Urinary bladder (tissue), 4 donors: Measurements from ENCODE around the gene SPG7. TPM values are rescaled to one million over a fixed set of nuclear protein-coding genes. Genes with fewer than 3 reads are reported as not detected.
A peak's percentile ranks its signal among the peaks of the same experiment; 100 is the strongest.

Experiments used
- DNase-seq: peaks from one replicate; pipeline ENCODE4 v3.0.0-alpha.2; 2015; ENCODE audit errors: extremely low spot score
- H3K27ac ChIP-seq: one replicate; pipeline ENCODE4 v1.5.1; 2013; ENCODE audit warnings: low read depth, mild to moderate bottlenecking, moderate library complexity
- H3K36me3 ChIP-seq: one replicate; pipeline ENCODE4 v1.6.1; 2013; ENCODE audit warnings: mild to moderate bottlenecking, moderate library complexity; ENCODE audit not compliant: insufficient read depth
- H3K4me1 ChIP-seq: one replicate; pipeline ENCODE4 v1.6.1; 2013; ENCODE audit warnings: mild to moderate bottlenecking, moderate library complexity; ENCODE audit not compliant: insufficient read depth
- H3K4me3 ChIP-seq: one replicate; pipeline ENCODE4 v1.5.1; 2013; ENCODE audit warnings: low read depth, low read length
- WGBS: extraction: QIAGEN DNeasy Blood & Tissue Kit; methylation state at CpG from one replicate; pipeline ENCODE4 v1.1.7; 2013; 5-methylcytosine and 5-hydroxymethylcytosine counted together
- polyA plus RNA-seq: library from polyadenylated mRNA; stranded (reverse); fragments of 200-250 nt; gene quantifications from one replicate; pipeline ENCODE4 v1.2.3, GENCODE V29; 2013
- total RNA-seq: library from RNA; depleted of rRNA; stranded (reverse); fragments of >200 nt; gene quantifications from one replicate; pipeline ENCODE4 v1.2.3, GENCODE V29; 2014
- donor health status: healthy with polysubstance abuse.
- donor health status: healthy.

Gene SPG7
- total and polyA plus RNA-seq, 2 donors, result 77.8 to 85.4 TPM

GRCh38 chr16:89572073-89572484 lies 63.9 kb downstream of the SPG7 start:
- no peak overlapping the region for H3K4me3 ChIP-seq
- no peak for DNase-seq
- 36% methylated on average over 14 of the region's 14 CpGs for whole genome bisulfite sequencing
- no peak overlapping the region for H3K27ac ChIP-seq
- no peaks in the 10 kb centered on the region for H3K36me3 ChIP-seq
- peaks cover 3% of the 10 kb centered on the region for H3K4me1 ChIP-seq

GRCh38 chr16:89572485-89573205 lies 64.4 kb downstream of the SPG7 start:
- Histone ChIP-seq H3K27ac (no peak overlapping the region), H3K36me3 (no peaks in the 10 kb centered on the region), H3K4me1 (peaks cover 3% of the 10 kb centered on the region), H3K4me3 (no peak overlapping the region)
- no peak for DNase-seq
- WGBS, result 70% methylated on average over 19 of the region's 19 CpGs

DNA sequence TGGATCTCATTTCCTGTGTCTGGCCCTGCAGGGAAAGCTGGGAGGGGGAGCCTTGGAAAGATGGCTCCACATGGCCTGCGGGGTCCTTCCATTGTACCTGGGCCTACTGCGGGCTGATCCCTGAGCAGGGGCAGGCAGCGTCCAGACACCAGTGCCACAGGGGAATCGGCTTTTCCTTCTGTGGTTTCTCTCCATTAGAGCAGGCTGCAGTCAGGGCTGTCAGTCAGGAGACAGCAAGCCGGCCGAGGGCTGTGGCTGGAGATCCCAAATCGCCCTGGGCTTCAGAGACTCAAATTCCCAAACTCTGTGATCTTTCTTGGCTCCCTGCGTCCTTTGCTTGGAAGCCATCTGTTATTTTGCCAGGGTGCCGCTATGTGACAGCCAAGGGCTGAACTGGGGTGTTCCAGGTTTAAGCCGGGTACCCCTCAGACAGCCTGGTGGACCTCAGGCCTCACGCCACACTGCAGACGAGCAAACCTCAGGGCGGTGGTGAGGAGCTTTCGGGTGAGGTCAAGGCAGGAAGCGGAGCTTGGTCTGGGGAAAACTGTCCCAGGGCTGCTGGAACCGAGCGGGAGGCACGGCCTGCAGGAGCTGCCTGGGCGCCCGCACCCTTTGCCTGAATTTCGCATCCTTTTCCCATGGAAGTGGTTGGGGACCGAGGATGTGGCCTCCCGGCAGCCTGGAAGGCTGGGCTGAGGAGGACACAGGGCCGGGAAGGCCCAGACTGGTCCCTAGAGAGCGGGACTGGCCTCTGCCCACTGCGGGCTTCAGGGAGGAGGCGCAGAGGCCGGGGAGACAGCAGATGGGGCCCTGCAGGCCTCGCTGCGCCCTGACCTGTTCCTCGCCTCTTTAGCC lies 65.8 kb downstream of the SPG7 start:
- Histone ChIP-seq H3K4me3 (no peak overlapping the region), H3K4me1 (peaks cover 3% of the 10 kb centered on the region), H3K27ac (no peak overlapping the region), H3K36me3 (no peaks in the 10 kb centered on the region)
- DNase-seq, result no peak
- 79% methylated on average over 31 of the region's 31 CpGs for WGBS

DNA sequence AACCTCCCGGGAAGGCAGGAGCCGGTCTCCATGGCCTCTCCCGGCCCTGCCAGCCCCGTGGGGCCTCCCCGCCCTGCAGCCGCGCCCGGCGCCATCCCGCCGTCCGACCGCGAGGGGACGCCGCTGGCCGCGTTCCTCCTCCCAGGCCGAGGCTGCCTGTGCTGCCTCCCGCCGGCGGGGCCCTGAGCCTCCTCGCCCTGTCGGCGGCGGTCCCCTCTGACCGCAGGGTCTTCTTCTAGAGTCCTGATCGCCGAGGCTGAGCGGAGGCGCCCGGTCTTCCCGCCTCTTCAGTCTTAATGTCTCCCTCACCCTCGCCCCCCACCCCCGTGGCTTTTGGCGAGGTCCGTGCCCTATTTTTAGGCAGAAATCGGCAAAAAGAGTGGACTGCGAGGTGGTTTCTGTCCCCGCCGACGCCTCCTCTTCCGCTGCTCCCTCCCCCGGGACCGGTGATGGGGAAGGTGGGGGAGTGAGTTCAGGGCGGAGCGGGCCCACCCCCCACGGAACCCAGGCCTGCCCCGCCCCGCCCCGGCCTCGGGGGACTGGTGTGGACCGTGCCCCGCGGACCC lies 66.6 kb downstream of the SPG7 start:
- peaks cover 3% of the 10 kb centered on the region for H3K4me1 ChIP-seq
- 3% methylated on average over 55 of the region's 55 CpGs for WGBS
- no peak overlapping the region for H3K27ac ChIP-seq
- H3K36me3 ChIP-seq, result no peaks in the 10 kb centered on the region
- DNase-seq, result no peak
- H3K4me3 ChIP-seq, result peak overlapping the region; percentile 38

GRCh38 chr16:89575247-89576152 lies 67.3 kb downstream of the SPG7 start, which contains the start of gene CPNE7:
TSS of gene CPNE7 (plus strand) at chr16:89575758. CDS start at chr16:89575898, 140 bp downstream.
- WGBS, result 1% methylated on average over 103 of the region's 103 CpGs

DNA sequence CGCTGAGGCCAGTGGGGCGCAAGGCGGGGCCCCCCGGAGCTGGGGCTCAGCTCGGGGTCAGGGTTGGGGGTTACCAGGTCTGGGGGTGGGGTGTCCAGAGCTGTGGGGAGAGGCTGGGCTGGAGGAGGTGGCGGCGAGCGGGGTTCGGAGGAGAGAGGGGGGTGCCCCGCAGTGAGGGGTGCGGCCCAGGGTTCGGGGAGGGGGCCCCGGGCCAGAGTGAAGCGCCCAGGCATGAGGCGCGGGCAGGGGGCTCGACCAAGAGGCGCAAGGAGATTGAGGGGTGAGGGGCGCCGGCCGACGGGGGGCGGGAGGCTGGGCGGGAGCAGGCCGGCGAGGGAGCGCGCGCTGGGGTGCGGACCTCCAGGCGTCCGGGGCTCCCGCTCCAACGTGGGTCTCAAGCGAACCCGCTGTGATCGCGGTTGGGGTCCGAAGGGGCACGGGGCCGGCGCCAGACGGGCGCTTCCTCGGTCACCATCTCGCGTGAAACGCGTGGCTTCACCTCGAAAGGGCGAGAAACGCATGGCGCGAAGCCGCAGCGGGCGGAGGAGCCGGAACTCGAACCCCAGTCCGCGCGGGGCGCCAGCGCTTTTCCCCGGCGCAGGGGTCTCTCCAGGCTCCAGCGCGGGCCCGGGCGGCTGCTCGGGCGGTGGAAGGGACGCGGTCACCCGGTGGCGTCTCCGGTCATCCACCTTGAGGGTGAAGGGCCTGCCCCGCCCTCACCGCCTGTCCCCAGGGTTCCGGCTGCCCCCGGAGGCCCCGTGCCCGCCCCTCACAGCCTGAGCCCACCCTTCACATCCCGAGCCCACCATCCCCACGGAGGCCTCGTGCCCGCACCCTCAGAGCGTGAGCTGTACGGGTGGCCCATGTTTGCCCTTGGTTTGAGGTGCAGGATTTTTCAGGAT lies 68.2 kb downstream of the SPG7 start:
- Histone ChIP-seq H3K27ac (no peak overlapping the region), H3K4me1 (peaks cover 3% of the 10 kb centered on the region), H3K36me3 (no peaks in the 10 kb centered on the region), H3K4me3 (peak overlapping the region; percentile 38)
- DNase-seq, result no peak
- 16% methylated on average over 89 of the region's 89 CpGs for WGBS

More at GRCh38 chr16:89575247-89576152, 67.3 kb downstream of the SPG7 start, which contains the start of gene CPNE7:
- Histone ChIP-seq H3K36me3 (no peaks in the 10 kb centered on the region), H3K4me1 (peaks cover 3% of the 10 kb centered on the region), H3K4me3 (peak within 1 kb of the TSS; percentile 38), H3K27ac (no peak within 1 kb of the TSS)
- DNase-seq, result no peak

DNA sequence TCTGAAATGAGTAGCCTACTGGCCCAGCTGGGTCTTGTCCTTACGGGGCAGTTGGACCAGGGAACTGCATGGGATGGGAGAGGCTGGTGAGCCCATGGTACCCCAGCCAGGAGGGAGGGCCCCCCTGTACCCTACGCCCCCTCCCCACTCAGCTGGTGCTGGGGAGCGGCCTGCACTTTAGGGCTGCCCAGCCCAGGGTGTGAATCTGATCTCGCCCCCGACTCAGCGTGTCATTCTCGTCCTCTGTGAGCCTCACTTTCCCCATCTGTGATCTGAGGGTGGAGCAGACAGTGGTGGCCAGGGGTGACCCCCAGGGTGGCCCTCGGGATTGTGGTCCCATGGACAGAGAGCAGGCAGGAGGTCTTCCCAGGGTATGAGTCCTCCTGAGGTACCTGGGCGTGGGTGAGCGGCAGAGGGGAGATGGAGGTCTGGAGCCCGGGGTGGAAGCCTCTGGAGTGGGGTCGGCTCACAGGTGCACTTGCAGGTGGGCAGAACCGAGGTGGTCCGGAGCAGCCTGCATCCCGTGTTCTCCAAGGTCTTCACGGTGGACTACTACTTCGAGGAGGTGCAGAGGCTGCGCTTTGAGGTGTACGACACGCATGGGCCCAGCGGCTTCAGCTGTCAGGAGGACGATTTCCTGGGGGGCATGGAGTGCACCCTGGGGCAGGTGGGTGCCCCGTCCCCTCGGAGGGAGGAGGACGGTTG lies 69.0 kb downstream of the SPG7 start:
- 89% methylated on average over 25 of the region's 25 CpGs for WGBS
- Histone ChIP-seq H3K4me1 (peaks cover 3% of the 10 kb centered on the region), H3K27ac (no peak overlapping the region), H3K36me3 (no peaks in the 10 kb centered on the region), H3K4me3 (no peak overlapping the region)
- no peak for DNase-seq

DNA sequence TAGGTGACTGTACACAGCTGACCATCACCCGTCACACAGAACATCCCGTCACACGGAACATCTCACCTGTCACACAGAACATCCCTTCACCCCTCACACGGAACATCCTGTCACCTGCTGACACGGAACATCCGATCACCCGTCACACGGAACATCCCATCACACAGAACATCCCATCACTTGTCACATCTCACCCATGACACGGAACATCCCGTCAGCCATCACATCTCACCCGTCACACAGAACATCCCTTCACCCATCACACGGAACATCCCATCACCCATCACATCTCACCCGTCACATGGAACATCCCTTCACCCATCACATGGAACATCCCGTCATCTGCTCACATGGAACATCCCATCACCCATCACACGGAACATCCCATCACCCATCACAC lies 71.1 kb downstream of the SPG7 start:
- H3K27ac ChIP-seq, result no peak overlapping the region
- 93% methylated on average over 15 of the region's 15 CpGs for WGBS
- no peak overlapping the region for H3K4me3 ChIP-seq
- H3K4me1 ChIP-seq, result peaks cover 3% of the 10 kb centered on the region
- no peaks in the 10 kb centered on the region for H3K36me3 ChIP-seq
- no peak for DNase-seq

DNA sequence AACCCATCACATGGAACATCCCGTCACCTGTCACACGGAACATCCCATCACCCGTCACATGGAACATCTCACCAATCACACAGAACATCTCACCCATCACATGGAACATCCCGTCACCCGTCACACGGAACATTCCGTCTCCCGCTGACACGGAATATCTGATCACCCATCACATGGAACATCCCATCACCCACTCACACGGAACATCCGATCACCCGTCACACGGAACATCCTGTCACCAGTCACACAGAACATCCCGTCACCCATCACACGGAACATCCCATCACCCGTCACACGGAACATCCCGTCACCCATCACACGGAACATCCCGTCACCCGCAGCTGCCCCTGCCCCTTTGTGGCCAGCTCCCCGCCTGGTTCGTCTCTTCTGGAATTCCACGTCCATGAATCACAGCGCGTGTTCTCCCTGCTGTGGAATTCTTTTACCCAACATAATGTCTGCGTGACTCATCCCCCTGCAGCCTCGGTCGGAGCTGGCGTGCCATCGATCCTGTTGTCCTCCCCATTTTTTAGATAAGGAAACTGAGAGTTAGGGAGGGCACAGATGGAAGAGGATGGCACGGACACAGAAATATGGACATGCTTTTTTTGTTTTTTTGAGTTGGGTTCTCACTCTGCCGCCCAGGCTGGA lies 73.0 kb downstream of the SPG7 start:
- no peaks in the 10 kb centered on the region for H3K36me3 ChIP-seq
- no peak for DNase-seq
- WGBS, result 88% methylated on average over 33 of the region's 33 CpGs
- no peak overlapping the region for H3K27ac ChIP-seq
- no peaks in the 10 kb centered on the region for H3K4me1 ChIP-seq
- no peak overlapping the region for H3K4me3 ChIP-seq

DNA sequence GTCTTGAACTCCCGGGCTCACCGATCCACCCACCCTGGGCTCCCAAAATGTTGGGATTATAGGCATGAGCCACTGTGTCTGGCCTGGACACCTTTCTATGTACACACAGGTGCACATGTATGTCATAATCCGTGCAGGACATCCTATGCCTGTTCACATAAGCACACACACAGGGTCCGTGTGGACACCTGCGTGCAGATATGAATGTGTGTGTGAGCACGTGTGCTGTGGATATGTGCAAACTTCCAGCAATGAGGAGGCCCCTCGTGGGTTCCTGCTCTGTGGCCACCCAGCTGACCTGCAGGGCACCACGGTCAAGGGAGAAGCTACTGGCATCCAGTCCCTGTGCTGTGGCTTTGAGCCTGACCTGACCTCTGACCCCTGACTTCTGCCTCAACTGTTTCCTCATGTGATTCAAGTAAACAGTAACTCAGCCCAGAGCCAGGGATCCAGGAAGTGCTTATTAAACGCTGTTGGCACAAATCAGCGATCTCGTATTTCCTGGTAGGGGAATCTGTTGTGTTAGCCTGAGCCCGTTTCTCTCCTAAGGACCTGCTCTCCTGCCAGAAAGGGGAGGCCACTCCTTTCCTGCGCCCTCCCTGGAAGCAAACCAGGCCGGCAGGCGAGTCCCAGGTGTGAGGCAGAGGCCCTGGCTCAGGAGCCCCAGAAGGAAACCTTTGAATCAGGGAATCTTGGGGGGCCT lies 73.8 kb downstream of the SPG7 start:
- 53% methylated on average over 15 of the region's 15 CpGs for WGBS
- Histone ChIP-seq H3K4me1 (no peaks in the 10 kb centered on the region), H3K36me3 (no peaks in the 10 kb centered on the region), H3K4me3 (no peak overlapping the region), H3K27ac (no peak overlapping the region)
- DNase-seq, result no peak

DNA sequence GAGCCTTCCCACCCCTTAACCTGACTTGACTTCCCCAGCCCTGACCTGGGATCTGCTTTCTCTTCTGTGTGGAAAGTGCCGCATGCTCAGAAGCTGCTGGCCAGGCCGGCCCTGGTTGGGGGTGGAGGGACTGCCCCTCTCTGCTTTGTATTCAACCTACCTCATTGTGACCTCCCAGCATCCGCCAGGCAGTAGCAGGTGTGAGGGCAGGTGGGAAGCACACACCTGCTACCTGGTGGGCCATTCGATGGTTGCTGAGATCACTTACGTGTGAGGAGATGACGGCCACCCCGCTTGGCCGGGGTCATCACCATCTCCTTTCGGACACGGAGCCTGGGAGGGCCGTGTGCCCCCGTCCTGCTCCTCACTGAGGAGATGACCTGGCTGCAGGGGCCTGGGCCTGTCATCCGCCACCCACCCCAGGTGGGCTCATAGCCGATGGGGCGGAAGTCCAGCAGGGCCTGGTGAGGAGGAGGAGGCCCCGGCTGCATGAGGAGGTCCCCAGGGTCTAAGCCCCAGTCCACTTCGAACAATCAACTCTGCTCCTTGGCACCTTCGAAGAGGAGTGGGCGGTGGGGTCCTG lies 74.5 kb downstream of the SPG7 start:
- H3K36me3 ChIP-seq, result no peaks in the 10 kb centered on the region
- no peak overlapping the region for H3K27ac ChIP-seq
- H3K4me3 ChIP-seq, result no peak overlapping the region
- no peaks in the 10 kb centered on the region for H3K4me1 ChIP-seq
- DNase-seq, result no peak
- 92% methylated on average over 19 of the region's 19 CpGs for WGBS
